GM18909 (cell line): ENCODE measurements around the gene U2AF1L4.

Source experiments
- ATAC-seq: cut with Tn5 transposase; IDR thresholded peaks from one replicate; pipeline ENCODE4 v1.9.1; 2021; ENCODE audit warnings: mild to moderate bottlenecking; ENCODE audit not compliant: unreplicated experiment, poor library complexity

U2AF1L4 gene, protein sequence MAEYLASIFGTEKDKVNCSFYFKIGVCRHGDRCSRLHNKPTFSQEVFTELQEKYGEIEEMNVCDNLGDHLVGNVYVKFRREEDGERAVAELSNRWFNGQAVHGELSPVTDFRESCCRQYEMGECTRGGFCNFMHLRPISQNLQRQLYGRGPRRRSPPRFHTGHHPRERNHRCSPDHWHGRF

DNA sequence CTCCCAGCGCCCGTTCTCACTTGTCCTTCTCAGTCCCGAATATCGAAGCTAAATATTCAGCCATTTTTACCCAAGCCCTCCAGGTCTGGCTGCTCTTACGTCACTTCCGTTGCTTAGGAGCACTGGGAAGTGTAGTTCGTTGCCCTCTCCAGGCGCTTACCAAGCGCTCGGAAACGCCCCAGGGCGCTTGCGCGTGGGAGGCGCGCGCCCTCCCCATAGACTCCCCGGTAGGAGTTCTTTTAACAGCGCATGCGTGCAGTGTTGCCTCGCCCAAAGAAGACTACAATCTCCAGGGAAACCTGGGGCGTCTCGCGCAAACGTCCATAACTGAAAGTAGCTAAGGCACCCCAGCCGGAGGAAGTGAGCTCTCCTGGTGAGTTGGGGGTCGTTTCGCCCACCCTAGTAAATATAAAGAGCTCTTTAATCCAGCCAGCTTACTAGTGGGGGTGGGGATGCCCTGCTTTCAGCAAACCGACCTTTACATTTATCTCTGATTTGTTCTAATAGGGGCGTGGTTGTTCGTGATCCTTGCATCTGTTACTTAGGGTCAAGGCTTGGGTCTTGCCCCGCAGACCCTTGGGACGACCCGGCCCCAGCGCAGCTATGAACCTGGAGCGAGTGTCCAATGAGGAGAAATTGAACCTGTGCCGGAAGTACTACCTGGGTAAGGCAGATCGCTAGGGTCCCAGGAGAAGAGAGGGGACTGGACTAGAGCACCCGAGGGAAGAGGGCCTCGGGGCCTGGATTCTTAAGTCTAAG is at the start of gene U2AF1L4, which contains the start of gene PSENEN:
TSS of gene U2AF1L4 (minus strand) at position 91 of the 759 bp plus-strand sequence. CDS start at position 64, 27 bp downstream.
TSS of gene PSENEN (plus strand) at position 324 of the 759 bp plus-strand sequence. CDS start at position 604, 280 bp downstream.
- no peak for ATAC-seq

DNA sequence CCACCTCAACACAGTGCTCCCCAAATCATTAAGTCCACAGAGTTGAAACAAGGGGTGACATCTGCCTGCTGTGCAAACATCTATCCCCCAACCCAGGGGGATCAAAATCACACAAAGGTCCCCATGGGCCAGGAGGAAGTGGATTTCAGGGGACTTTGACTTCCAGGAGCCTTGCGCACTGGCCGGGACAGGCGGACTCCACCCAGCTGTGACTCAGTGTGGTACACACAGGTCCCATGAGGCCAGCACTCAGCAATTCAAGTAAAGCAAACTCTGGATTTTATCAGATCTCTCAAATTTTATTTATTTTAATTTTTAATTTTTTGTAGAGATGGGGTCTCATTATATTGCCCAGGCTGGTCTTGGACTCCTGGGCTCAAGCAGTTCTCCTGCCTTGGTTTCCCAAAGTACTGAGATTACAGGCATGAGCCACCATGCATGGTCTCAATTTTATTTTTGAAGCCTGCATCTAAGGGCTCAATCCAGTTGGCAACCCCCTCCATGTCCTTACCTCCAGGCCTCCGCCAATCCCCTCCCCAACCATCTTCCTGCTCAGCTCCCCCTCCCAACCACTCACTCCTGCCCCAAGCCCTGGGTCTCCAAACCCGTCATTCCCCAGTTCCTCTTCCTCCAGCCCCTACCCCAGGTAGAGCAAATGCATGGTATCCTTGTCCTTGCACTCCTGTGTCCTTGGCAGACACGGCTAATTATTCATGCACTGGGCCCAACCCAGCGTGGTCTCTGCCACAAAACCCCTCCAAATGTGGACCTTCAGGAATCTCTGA is 48.4 kb upstream of the U2AF1L4 start:
- no peak for ATAC-seq

DNA sequence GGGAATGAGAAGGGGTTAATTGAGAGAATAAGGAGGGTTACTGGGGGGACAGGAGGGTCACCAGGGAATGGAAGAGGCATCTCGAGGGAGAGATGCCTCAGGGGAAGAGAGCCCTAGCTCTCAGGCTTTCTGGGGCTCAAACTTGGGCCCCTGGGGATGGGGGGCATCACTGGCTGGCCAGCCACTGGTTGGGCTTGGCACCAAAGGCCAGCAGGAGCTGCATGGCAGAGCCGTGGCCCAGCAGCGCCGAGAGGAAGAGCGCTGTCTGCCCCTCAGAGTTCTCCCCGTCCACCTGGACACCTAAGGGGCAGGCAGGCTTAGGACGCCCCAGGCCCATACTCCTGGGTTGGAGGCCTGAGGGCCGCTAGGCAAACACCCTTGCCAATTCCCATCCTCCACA is 47.7 kb upstream of the U2AF1L4 start:
- ATAC-seq: no peak

DNA sequence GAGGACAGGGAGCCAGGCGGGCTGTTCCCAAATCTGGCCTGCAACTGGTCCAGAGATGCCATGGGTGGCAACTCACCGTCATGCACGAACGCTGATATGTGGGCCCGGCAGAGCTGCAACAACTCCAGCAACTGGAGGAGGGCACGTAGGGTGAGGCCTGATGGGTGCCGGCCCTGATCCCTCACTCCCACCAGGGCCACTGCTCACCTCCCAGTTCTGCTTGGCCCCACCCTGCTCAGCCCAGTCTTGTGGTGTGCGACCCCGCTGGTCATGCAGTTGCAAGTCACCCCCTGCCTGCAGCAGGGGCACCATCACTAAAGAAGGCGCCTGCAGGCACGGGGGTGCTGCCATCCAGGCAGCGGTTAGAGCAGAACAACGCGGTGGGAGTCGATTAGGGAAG is 47.1 kb upstream of the U2AF1L4 start:
- ATAC-seq: no peak

DNA sequence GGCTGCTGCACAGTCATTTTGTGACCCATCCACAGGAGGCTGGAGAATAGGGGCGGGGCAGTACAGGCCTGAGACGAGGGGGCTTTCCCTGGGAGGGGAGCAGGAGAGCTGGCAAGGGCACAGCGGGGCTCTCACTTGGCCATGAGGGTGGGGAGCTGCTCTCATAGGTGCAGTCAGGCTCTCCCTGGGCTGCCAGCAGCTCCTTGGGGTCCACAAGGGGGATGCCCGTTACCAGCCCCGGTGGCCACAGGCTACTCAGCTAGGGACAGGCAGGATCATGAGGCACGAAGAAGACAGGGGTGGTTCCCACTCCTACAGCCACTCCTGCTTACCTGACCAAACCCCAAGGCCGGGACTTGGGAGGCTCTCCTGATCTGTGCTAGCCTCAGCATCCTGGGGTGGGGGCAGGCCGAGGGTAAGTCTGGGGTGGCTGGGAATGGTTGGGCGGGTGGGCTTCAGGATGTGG is 46.6 kb upstream of the U2AF1L4 start:
- no peak for ATAC-seq

DNA sequence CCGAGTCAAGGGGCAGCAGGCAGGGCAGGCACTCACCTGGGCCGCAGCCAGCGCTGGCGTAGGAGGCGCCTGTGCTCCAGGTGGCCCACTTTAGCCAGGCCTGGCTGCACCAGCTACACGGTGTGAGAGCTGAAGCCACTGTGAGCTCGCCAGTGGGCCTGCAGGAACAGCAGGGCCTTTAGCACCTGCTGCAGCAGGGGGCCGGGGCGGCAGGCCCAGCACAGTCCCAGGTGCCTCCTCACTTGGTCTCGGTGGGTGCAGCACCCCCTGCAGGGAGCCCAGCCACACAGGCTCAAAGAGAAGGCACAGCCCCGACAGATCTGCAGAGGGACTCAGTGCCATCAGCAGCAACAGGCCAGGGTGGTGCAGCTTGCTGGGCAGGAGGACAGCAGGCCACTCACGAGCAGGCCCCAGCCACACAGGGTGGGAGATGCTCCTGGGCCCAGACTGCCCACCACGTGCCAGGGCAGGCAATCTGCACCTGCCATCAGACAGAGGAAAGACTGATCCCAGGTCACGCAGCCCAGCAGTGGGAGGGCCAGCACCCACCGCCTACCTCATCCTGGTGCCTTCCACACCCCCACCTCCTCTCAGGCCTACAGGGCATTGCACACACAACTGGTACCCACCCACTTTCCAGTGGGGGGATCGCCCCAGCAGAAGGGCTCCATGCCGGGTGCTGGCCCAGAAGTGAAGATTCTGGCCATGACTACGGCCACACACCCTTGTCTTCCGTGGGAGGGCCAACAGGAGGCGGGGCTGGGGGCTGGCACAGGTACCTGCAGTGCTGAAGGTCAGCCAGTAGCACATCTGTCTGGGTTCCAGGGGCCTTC is 46.0 kb upstream of the U2AF1L4 start:
- no peak for ATAC-seq

DNA sequence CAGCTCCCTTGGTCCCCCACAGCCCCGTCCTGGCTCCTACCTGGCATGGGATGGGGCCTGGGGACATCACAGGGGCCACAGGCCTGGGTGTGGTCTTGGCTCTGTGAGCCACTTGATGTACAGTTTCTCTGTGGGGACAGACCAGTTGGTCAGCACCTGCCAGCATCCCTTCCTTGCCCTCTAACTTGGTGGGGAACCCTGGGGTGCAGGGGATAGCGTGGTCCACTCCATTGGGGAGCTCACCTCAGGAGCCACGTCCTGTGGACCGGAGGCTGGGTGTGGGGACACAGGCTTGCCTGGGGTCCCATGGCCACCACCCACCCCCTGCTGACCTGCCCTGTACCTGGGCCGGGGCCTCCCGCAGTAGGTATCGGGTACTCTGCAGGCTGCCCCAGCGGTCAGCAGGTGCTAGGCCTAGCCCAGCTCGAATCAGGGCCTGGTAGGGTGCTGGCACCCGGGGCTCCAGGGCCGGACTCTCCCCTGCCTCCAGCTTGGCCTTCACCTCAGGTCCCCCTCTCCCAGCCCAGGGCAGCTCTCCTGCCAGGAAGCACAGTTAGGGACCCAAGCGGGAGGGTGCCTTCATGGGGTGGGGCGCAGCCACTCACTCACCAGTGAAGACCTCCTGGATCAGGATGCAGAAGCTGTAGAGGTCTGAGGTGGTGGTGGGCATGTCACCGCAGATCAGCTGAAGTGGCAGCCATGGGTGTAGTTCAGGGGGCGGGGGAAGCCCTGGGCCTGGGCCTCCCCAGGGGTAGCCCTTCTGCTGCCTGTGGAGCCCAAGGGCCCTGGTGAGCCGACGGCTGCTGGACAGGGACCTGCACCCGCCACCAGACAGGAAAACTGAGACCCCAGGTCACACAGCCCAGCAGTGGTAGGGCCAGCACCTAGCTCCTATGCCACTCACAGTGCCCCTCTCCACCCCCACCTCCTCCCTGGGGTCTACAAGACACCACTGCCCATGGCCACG is 45.0 kb upstream of the U2AF1L4 start:
- no peak for ATAC-seq

DNA sequence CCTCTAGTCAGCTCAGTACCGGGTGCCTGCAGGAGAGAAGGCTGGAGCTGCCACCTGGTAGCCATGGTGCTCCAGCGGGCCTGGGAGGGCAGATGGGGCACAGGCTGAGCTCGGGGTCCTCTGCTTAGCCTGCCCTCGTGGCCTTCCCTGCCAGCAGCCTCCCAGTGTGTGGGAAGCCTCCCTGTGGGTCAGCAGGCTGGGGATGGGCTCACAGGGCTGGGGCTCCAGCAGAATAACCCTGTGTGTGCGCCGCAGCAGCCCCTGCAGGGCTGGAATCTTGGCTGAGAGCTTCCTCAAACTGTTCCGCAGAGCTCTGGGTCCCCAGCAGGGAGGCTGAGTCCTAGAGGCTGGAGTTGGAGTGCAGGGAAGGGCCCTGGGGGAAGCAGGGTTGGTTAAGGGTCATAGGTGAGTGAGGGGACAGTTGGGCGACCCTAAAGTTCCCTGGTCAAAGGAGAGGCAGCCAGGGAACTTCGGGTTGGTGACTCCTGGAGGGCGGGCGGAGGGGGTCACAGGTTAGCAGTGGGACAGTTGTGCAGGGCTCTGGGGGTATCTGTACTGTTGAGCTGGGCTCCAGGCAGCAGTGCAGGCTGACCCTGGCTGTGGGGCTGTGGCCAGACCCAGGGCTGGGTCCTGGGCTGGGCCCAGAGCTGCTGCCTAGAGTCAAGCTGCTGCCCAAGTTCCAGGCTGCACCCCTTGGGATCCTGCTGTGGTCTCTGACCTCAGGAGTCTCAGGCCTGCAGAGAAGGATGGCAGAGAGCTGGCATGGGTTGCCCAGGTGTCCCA is 44.2 kb upstream of the U2AF1L4 start:
- no peak for ATAC-seq

DNA sequence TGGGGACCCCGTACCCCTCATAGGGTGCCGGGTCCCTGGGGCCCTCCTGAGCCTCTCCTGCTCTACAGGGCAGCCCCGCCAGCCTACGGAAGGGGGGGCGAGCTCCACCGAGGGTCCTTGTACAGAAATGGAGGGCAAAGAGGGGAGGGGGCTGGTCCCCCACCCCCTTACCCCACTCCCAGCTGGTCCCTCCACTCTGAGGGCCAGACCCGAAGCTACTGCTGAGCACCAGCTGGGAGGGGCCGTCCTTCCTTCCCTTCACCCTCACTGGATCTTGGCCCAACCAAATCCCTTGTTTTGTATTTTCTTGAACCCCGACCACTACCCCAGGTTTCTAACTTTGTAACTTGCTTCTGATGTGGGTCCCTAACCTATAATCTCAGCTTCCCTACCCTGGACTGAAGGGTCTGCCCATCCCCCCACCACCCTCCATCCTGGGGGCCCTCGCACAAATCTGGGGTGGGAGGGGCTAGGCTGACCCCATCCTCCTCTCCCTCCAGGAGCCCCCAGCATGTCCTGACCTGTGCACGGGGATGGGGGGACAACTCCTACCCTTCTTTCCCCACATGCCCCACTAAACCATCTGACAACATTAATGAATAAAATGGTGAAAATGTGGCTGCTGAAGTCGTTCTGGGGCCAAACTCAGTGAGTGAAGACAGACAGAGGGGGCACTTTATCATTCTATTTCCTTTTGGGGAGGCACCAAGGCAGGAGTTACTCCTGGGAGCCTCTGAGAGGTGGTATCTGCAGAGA is 43.2 kb upstream of the U2AF1L4 start:
- no peak for ATAC-seq

DNA sequence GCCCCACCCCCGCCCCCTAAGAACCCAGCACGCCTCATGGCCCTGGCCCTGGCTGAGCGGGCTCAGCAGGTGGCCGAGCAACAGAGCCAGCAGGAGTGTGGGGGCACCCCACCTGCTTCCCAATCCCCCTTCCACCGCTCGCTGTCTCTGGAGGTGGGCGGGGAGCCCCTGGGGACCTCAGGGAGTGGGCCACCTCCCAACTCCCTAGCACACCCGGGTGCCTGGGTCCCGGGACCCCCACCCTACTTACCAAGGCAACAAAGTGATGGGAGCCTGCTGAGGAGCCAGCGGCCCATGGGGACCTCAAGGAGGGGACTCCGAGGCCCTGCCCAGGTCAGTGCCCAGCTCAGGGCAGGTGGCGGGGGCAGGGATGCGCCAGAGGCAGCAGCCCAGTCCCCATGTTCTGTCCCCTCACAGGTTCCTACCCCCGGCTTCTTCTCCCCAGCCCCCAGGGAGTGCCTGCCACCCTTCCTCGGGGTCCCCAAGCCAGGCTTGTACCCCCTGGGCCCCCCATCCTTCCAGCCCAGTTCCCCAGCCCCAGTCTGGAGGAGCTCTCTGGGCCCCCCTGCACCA is 42.1 kb upstream of the U2AF1L4 start:
- ATAC-seq: no peak

DNA sequence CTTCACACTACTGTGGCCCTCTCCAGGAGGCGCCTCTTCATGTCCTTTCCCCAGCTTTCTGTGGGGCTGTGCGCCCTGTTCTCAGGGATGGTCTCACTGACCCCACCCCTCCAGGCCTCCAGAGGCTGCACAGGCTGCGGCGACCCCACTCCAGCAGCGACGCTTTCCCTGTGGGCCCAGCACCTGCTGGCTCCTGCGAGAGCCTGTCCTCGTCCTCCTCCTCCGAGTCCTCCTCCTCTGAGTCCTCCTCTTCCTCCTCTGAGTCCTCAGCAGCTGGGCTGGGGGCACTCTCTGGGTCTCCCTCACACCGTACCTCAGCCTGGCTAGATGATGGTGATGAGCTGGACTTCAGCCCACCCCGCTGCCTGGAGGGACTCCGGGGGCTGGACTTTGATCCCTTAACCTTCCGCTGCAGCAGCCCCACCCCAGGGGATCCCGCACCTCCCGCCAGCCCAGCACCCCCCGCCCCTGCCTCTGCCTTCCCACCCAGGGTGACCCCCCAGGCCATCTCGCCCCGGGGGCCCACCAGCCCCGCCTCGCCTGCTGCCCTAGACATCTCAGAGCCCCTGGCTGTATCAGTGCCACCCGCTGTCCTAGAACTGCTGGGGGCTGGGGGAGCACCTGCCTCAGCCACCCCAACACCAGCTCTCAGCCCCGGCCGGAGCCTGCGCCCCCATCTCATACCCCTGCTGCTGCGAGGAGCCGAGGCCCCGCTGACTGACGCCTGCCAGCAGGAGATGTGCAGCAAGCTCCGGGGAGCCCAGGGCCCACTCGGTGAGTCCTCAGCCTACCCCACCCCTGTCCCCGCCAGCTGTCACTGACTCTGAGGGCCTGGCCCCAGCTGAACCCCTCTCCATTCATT is 41.3 kb upstream of the U2AF1L4 start:
- no peak for ATAC-seq

DNA sequence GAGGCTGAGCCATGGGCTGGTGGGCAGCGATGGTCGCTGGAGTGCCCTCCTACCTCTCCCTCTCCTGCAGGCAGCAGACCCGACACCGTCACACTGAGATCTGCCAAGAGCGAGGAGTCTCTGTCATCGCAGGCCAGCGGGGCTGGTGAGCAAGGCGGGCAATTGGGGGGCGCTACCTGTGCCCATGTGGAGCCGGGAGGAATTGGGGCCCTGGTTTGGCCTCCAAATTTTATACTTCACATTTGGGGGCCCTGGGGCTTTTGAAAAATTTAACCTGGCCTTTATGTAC is 40.1 kb upstream of the U2AF1L4 start:
- ATAC-seq: no peak

DNA sequence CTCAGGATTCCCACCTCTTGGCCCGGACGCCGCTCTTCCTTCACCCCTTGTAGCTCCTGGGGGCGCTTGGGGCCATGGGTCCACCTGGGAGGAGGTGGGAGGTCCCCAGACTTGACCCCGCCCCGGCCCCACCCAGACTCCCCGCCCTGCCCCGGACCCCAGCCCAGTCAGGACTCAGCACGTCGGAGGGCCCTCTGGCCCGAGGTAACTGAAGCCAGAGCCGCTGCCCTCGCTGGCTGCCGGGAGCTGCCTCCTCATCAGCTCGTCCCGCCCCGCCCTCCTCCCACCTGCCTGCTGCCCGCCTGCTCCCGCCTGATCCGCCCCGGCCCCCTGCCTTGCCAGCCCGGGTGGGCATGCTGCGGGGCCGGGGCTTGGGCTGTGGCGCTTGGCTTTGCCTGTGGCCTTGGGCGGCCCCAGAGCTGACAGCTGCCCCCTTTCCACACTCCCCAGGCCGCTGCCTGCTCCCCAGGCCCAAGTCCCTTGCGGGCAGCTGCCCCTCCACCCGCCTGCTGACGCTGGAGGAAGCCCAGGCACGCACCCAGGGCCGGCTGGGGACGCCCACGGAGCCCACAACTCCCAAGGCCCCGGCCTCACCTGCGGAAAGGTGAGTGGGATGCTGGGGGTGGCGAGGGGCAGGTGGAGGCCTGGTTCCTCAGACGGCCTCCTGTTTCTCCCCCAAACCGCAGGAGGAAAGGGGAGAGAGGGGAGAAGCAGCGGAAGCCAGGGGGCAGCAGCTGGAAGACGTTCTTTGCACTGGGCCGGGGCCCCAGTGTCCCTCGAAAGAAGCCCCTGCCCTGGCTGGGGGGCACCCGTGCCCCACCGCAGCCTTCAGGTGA is 39.5 kb upstream of the U2AF1L4 start:
- ATAC-seq: no peak

DNA sequence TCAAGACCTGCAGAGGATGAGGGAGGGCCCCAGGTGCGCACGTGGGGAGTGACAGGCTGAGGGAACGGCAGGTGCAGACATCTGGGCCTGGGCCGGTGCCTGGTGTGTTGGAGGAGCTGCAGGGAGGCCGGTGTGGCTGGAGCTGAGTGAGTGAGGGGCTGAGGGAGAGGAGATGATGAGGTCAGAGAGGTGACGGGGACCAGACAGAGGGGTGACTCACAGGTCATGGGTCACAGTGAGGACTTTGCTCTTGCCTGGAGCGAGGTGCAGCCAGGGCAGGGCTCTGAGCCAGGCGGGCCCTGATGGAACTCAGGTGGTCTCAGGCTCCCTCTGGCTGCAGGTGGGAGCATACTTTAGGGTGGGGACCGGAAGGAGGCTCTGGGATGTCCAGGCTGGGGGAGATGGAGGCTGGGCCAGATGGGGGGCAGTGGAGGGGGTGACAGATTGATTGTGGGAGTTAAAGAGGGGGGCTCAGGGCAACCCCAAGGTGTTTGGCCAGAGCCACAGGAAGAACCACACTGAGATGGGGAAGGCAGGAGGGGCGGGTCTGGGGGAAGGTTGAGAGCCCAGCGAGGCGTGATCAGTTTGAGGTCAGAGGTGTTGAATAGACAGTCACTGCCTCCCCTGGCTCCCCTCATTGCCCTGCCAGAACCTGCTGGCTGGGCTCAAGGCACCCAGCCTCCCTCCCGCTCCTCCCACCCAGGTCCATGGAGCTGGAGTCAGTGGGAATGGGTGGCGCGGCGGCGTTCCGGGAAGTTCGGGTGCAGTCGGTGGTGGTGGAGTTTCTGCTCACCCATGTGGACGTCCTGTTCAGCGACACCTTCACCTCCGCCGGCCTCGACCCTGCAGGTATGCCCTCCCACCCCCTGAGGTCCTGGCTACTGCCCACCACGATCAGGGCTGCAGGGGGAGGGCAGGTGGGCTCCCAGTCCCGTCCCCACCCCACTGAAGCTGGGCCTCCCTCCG is 38.5 kb upstream of the U2AF1L4 start:
- no peak for ATAC-seq

DNA sequence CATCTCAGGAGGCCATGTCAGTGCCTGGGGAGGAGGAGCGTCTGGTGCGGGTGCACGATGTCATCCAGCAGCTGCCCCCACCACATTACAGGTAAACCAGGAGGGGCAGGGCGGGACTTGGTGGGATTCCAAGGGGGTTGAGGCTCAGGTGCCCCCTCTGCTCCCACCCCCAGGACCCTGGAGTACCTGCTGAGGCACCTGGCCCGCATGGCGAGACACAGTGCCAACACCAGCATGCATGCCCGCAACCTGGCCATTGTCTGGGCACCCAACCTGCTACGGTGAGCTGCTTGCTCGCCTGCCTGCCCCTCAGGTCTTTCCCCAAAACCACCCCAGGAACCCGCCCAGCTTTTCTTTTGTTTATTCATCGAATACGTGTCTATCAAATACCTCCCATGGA is 37.4 kb upstream of the U2AF1L4 start:
- ATAC-seq: no peak
